ENCODE data around the gene SSX5.
"Not testable (repeated sequence)": the region's sequence is repeated elsewhere in the genome, so short reads cannot be mapped to it uniquely, and the experiment has no call there.

SSX5 gene

GRCh38 chrX:48196745-48197201, at the start of gene SSX5:
Gene SSX5, minus strand, starts transcription at chrX:48196795. Its CDS starts 1,437 bp downstream, at chrX:48195358.
- no peak for DNase-seq

GRCh38 chrX:48224196-48224595, 27.6 kb upstream of the SSX5 start:
- DNase-seq = not testable (repeated sequence)

- DNase-seq = not testable (repeated sequence)
These were observed 17.7 kb upstream of the SSX5 start for GRCh38 chrX:48214341-48214740.

- DNase-seq = not testable (repeated sequence)
These were observed 6.6 kb downstream of the SSX5 start for GRCh38 chrX:48190024-48190423.

- not testable (repeated sequence) for DNase-seq
These were observed 14.7 kb downstream of the SSX5 start for GRCh38 chrX:48181882-48182281.

GRCh38 chrX:48180811-48181210, 15.8 kb downstream of the SSX5 start:
- DNase-seq = no peak

- DNase-seq = no peak
These were observed 16.9 kb downstream of the SSX5 start for GRCh38 chrX:48179691-48180090.

GRCh38 chrX:48166322-48166721, 30.3 kb downstream of the SSX5 start:
- not testable (repeated sequence) for DNase-seq

GRCh38 chrX:48165241-48165640, 31.4 kb downstream of the SSX5 start:
- no peak for DNase-seq

- no peak for DNase-seq
These were observed 40.6 kb downstream of the SSX5 start for GRCh38 chrX:48156014-48156413.

GRCh38 chrX:48154796-48155195, 41.8 kb downstream of the SSX5 start:
- DNase-seq = no peak

- no peak for DNase-seq
These were observed 42.8 kb downstream of the SSX5 start for GRCh38 chrX:48153769-48154168.

GRCh38 chrX:48142697-48143096, 53.9 kb downstream of the SSX5 start:
- not testable (repeated sequence) for DNase-seq

- DNase-seq = not testable (repeated sequence)
These were observed 54.6 kb downstream of the SSX5 start for GRCh38 chrX:48141810-48142508.

- not testable (repeated sequence) for DNase-seq
These were observed 57.5 kb downstream of the SSX5 start for GRCh38 chrX:48139076-48139475.

All from cerebellar nuclear complex (tissue), 1 donor.